LHCN-M2 (cell line): ENCODE data around the gene SIX1. TPM values are rescaled to one million over a fixed set of nuclear protein-coding genes. Genes with fewer than 3 reads are reported as not detected.

Experiments
- DNase-seq: peaks from one replicate; pipeline ENCODE4 v3.0.0-alpha.2; 2012; ENCODE audit warnings: low read depth
- total RNA-seq: library from RNA; depleted of rRNA; stranded (reverse); fragments of >200 nt; gene quantifications from 2 replicates; pipeline ENCODE4 v1.2.3, GENCODE V29; 2014; rRNA removed

Gene SIX1
- total RNA-seq, 1 experiment from 2014 or later: 183 TPM

DNA sequence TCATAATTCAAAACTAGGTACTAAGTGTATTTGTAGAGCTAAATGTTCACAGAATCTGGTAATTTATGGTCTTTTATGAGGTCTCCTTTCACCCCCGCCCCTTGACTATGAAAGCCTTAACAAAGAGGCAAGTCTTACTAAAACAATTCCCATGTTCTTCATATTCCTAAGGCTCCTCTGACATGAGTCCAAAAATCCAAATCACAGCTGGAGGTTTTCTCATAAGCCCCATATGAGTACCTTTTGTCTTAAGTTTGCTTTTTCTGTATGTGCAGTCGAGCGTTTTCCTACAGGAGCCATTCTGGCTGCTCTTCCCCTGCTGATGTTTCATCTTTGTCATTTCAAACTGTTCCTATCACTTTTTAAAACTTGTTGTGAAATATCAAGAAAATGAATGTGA is 55.2 kb downstream of the SIX1 start:
- no peak for DNase-seq

Other genes starting within 250 kb of the SIX1 start
- gene C14orf39, start 163.4 kb downstream of the SIX1 start, total RNA-seq: 1.2 and 1.4 TPM in 2 replicates
- not detected in 2 replicates for gene SIX6, start 140.3 kb downstream of the SIX1 start, total RNA-seq
- 21.7 and 29.2 TPM in 2 replicates for gene SIX4, start 74.9 kb upstream of the SIX1 start, total RNA-seq
- 56.5 and 77.8 TPM in 2 replicates for gene MNAT1, start 85.3 kb upstream of the SIX1 start, total RNA-seq